Measurements from ENCODE around the gene TCERG1.

Gene TCERG1

GRCh38 chr5:146458894-146459293, 11.8 kb downstream of the TCERG1 start:
- no peak for DNase-seq

- no peak for DNase-seq
Observed at GRCh38 chr5:146461319-146461718, 14.2 kb downstream of the TCERG1 start.

- no peak for DNase-seq
Observed at GRCh38 chr5:146463446-146463845, 16.3 kb downstream of the TCERG1 start.

- no peak for DNase-seq
Observed at GRCh38 chr5:146466521-146467349, 19.6 kb downstream of the TCERG1 start.

GRCh38 chr5:146467760-146468159, 20.6 kb downstream of the TCERG1 start:
- DNase-seq, result no peak

- DNase-seq, result no peak
Observed at GRCh38 chr5:146474065-146474464, 26.9 kb downstream of the TCERG1 start.

GRCh38 chr5:146475190-146475780, 28.2 kb downstream of the TCERG1 start:
- no peak for DNase-seq

- no peak for DNase-seq
Observed at GRCh38 chr5:146475906-146476305, 28.8 kb downstream of the TCERG1 start.

GRCh38 chr5:146482775-146483174, 35.6 kb downstream of the TCERG1 start:
- no peak for DNase-seq

- DNase-seq, result no peak
Observed at GRCh38 chr5:146484714-146485391, 37.7 kb downstream of the TCERG1 start.

GRCh38 chr5:146490089-146490843, 43.1 kb downstream of the TCERG1 start:
- no peak for DNase-seq

- no peak for DNase-seq
Observed at GRCh38 chr5:146494656-146495055, 47.5 kb downstream of the TCERG1 start.

- DNase-seq, result no peak
Observed at GRCh38 chr5:146499680-146500079, 52.5 kb downstream of the TCERG1 start.

- DNase-seq, result no peak
Observed at GRCh38 chr5:146507428-146507827, 60.3 kb downstream of the TCERG1 start.

GRCh38 chr5:146510559-146511125, 63.5 kb downstream of the TCERG1 start:
- DNase-seq, result no peak

GRCh38 chr5:146513462-146513861, 66.3 kb downstream of the TCERG1 start:
- DNase-seq, result no peak

- DNase-seq, result no peak
Observed at GRCh38 chr5:146514575-146514974, 67.4 kb downstream of the TCERG1 start.

- peak in 1 of 2 experiments; percentile 64 for DNase-seq
Observed at GRCh38 chr5:146515473-146516150, 68.5 kb downstream of the TCERG1 start.

- DNase-seq, result no peak
Observed at GRCh38 chr5:146516151-146516475, 69.0 kb downstream of the TCERG1 start, which contains the start of gene GPR151. GPR151 (minus strand) TSS chr5:146516190; CDS start chr5:146516113, 77 bp downstream.

- DNase-seq, result no peak
Observed at GRCh38 chr5:146519554-146519953, 72.4 kb downstream of the TCERG1 start.

- DNase-seq, result no peak
Observed at GRCh38 chr5:146520731-146521130, 73.6 kb downstream of the TCERG1 start.
